Activated CD4-positive, alpha-beta T cell treated with anti-CD3 and anti-CD28 coated beads, Interleukin-2, Interleukin-6, amounts not matched to agents 100 ng/mL and 50 ng/mL, durations not matched to agents 16 hours and 8 hours (primary cell): ENCODE results near the gene RARRES2.
"Not testable (repeated sequence)": the region's sequence is repeated elsewhere in the genome, so short reads cannot be mapped to it uniquely, and the experiment has no call there.

Source experiments
- DNase-seq: peaks from one replicate; pipeline ENCODE4 v3.0.0-alpha.2; 2020

The RARRES2 gene

DNA sequence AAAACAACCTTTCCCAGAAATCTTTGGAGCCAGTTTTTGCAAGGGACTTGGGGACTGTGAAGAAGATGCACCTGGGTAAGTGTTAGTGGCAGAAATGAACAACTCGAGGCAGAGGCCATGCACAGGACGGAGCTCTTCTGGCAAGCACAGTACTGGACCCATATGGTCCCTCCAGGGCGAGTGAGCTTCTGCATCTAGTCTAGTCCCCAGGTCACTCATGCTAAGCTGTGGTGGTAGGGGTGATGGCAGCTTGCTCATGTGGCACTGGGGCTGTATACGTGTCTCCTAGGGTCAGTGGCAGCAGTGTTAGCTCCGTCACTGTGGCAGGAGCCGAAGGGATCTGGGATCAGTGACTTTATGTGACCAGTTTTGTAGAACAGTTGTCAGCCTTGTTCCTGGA is 27.6 kb downstream of the RARRES2 start:
- DNase-seq = no peak

GRCh38 chr7:150313367-150313809 is 28.0 kb downstream of the RARRES2 start:
- no peak for DNase-seq

- DNase-seq = not testable (repeated sequence)
Observed at GRCh38 chr7:150312649-150313366, 28.6 kb downstream of the RARRES2 start.

- DNase-seq = no peak
Observed at GRCh38 chr7:150311711-150312110, 29.7 kb downstream of the RARRES2 start.

- no peak for DNase-seq
Observed at GRCh38 chr7:150311146-150311545, 30.3 kb downstream of the RARRES2 start.

DNA sequence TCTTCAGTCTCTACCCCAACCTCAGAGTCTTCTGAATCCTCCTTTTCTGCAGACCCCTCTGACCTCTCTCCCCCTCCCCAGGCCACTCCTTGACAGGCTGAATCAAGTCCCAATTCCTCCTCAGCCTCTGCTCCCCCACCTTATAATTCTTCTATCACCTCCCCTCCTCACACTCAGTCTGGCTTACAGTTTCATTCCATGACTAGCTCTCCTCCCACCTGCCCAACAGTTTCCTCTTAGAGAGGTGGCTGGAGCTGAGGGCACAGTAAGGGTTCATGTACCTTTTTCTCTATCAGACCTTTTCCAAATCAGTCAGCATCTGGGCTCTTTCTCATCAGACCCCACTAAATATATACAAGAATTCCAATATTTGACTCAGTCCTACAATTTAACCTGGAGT is 32.9 kb downstream of the RARRES2 start:
- DNase-seq = no peak

- DNase-seq = no peak
Observed at GRCh38 chr7:150307904-150308303, 33.5 kb downstream of the RARRES2 start.

GRCh38 chr7:150307129-150307528 is 34.3 kb downstream of the RARRES2 start:
- no peak for DNase-seq

- not testable (repeated sequence) for DNase-seq
Observed at GRCh38 chr7:150306377-150306776, 35.1 kb downstream of the RARRES2 start.

DNA sequence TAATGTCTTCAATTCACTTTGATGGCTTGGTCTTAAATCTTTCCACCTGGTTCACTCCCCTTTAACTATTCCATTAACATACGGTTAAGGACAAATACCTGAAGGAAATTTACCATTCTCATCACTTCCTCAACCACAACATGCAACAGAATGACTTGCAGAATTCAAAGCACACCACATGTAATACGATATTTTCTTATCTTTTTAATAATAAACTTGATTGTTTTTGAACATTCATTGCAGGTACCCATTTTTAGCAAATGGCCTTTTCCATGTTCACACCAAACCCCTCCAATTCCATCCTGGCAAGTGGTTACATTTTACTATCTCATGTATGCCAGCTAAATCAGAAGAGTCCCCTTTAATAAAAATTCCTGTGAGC is 35.5 kb downstream of the RARRES2 start:
- not testable (repeated sequence) for DNase-seq

GRCh38 chr7:150305259-150305902 is 36.0 kb downstream of the RARRES2 start:
- not testable (repeated sequence) for DNase-seq

- DNase-seq = not testable (repeated sequence)
Observed at GRCh38 chr7:150304499-150305258, 36.8 kb downstream of the RARRES2 start.

GRCh38 chr7:150302908-150303310 is 38.5 kb downstream of the RARRES2 start:
- not testable (repeated sequence) for DNase-seq

GRCh38 chr7:150297978-150298377 is 43.5 kb downstream of the RARRES2 start:
- not testable (repeated sequence) for DNase-seq

DNA sequence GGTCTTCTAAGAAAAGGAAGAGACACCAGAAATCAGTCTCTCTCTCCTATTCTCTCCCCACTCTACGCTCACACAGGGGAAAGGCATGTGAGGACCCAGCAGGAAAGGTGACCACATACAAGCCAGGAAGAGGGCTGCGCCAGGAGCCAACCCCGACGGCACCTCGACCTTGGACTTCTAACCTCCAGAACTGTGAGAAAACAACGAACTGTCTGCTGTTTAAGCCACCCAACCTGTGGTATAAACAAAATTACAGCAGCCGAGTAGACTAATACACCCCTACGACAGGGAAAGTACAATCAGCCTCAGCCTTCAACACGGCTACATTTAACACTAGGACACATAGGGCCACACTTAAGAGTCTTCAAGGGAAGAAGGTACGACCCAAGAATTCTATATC is 44.6 kb downstream of the RARRES2 start:
- DNase-seq = not testable (repeated sequence)

- DNase-seq = not testable (repeated sequence)
Observed at GRCh38 chr7:150295614-150296013, 45.8 kb downstream of the RARRES2 start.

DNA sequence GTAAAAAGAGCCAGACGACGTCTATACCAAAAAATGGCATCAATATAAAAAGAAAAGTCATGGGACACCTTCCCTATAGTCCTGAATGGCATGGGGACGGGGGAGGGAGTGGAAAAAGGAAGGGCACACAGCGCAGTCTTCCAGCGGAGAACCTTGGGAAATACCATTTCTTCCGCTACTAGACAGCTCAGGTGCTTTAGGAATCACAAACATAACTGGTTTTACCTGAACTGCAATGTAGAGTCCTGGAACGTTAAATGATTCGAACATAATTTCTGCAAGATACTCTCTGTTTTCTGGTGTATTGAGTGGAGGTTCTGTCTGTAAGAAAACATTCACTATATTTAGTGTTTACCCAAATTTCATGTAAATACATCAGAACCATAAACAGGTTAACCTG is 46.4 kb downstream of the RARRES2 start:
- DNase-seq = not testable (repeated sequence)

DNA sequence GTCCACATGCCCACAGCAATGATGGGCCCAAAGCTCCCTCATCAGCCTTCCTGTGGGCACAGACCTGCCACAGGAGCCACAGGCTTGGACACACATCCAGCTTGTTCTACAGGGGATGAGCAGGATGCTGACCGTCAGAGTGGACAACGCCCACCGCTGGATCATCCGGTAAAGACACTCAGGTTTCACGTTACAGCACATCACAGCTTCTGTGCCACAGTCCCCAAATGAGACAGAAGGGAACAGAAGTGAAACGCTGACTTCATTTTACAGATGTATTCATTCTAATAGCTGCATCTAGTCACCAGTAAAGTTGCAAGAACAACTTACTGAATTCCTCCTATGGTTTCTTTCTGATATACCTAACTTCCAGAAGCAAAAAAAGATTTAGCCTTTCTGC is 51.1 kb downstream of the RARRES2 start:
- DNase-seq = peak; percentile 9

- not testable (repeated sequence) for DNase-seq
Observed at GRCh38 chr7:150288816-150289215, 52.6 kb downstream of the RARRES2 start.
